ENCODE results near the gene MNT.

The MNT gene

DNA sequence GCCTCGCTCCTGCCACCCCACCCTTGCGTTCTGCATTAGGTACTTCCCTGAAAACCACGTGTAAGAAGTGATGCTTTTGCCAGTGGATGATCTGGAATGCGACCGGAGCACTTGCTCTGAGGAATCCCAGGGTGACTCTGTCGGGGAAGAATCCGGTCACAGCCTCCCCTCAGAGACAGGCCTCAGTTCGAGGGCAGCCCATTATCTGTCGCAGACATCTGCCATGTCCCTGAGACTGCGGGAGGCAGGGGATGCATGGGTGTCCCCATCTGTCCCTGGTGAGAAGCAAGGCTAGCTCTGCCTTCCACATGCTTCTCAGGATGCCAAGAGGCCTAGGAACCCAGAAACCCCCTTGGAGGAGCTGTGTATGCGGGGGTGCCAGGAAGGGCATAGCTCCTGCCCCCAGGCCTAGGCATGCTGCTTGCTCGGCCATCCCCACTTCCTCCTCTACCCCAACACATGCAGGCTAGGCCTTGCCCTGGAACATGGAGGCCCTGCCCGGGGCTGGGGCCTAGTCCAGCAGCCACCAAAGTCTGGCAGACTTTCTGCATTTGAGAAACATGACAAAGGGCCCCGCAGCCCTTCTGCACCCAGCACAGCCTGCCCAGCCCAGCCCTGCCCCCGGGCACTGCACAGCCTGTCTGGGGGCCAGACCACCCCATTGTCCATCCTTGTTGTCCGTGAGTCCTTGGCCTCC is 20.5 kb downstream of the MNT start:
- DNase-seq = no peak

DNA sequence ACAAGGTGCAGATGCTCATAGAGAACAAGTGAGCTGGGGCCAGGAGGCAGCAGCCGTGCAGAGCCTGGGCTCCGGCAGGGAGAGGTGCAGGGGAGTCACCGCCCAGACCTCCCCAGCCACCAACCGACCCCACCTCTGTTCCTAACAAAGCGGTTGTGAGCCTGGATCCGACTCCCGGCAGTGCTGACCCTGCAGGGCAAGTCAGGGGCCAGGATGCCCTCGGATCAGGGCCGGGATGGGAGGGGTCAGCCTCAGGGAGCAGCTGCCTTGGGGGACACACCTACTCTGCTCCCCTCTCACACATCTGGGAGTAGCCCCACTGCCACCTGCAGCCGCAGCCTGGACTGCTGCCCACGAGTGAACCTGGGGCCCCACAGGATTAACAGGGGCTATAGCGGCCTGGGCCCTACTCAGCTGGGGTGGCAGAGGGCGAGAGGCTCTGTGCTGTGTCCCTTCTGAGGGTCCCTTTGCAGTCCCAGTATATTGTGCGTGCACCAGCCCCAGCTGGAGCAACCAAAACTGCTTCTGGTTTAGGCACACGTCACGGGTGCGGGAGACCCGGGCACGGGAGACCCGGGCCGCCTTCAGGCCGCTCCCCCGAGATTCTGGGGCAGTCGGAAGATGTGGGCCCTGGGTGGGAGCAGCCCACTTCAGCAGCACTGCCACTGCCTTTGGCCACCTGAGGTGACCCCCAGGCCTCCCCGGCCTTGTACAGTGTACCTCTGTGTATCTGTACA is 21.2 kb downstream of the MNT start:
- no peak for DNase-seq

DNA sequence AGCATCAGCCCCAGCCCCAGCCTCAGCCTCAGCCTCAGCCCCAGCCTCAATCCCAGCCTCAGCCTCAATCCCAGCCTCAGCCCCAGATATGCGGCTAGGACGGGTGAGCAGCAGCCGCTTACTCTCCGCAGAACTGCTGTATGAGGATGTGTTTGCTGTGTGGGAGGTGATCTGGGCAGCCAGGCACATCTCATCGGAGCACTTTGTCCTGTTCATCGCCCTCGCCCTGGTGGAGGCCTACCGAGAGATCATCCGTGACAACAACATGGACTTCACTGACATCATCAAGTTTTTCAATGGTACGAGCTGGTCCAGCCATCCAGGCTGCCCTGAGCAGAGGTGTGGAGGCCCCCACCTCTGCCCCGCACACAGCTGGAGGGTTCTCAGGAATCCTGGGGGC is 22.0 kb downstream of the MNT start:
- DNase-seq = no peak

DNA sequence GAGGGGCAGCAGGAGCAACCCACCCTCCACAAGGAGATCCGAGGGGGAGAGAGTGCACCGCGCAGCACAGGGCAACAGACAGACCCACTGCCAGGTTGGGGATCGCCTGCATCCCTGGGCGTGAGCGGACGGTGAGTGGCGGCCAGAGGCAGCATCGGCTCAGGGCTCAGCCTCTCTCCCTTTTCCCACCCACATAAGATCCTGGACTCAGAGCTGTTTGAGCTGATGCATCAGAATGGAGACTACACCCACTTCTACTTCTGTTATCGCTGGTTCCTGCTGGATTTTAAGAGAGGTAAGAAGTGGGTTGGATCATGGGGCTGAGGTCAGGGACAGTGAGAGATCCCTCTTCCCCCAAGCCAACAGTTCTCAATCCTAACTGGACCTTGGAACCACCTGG is 23.2 kb downstream of the MNT start:
- DNase-seq = no peak

DNA sequence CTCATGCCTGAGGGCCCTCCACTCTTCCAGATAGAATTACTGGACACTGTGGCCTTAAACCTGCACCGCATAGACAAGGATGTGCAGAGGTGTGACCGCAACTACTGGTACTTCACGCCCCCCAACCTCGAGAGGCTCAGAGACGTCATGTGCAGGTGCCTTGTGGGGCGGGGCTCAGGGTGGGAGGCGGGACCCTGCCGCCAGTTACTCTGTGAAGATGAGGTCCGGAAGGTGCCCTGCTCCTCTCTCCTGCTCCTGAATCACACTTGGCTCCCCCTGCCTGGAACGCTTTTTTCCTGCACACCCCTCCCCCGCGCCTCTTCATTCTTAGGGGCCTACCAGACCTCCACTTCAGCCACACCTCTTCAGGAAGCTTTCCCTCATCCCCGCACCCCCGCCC is 24.8 kb downstream of the MNT start:
- DNase-seq = no peak

DNA sequence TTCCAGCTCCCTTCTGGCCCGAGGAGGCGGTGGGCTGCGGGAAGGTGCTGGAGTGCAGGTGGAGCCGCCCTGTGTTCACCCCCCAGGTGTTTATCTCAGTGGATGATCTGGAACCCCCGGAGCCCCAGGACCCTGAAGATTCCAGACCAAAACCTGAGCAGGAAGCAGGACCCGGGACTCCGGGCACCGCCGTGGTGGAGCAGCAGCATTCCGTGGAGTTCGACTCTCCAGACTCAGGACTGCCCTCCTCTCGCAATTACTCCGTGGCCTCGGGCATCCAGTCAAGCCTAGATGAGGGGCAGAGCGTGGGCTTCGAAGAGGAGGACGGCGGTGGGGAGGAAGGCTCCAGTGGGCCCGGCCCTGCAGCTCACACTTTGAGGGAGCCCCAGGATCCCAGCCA is 25.5 kb downstream of the MNT start:
- DNase-seq = no peak

DNA sequence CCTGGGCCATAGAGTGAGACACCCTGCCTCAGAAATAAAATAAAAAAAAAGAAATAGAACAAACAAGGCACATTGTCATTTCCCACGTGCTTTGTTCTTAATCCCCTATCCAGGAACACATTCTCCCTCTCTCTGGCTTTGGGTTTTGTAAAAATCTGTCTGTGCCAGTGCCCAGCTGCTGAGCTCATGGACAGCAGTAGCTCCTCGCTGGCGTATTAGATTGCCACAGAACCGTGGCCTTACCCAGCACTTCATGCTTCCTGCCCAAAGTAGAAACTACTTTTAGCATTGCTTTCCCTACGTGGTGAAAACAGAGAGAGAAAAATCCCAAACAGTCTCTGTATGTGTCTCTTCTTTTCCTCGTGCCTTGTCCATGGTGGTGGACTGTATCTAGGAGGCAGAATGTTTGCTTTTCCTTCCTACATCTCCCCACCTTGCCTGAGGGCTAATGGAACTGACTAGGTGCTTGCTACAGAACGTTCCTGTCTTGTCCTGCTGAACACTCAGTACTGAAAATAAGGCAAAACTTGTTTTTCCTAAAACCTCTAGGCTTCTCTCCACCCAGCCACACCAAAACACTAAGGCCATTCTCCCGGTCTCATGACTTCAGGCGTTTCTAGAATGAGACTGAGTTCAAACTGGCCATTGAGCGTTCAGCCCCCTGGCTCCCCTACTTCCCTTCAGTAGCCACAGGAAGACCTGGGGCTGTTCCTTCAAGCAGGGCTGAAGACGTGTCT is 26.1 kb downstream of the MNT start:
- DNase-seq = no peak

DNA sequence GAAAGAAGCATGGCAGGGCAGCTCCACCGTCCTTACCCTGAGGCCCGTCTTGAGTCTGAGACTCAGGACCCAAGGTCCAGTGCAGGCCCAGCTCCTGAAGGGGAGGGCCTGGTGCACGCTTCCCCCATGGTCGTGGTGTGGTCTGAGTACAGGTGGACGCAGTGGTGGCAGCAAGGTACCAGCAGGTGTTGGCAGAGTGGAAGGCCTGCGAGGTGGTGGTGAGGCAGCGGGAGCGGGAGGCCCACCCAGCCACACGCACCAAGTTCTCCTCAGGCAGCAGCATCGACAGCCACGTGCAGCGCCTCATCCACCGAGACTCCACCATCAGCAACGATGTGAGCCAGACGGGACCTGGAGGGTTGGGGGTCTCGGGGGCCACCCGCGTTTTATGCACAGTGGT is 27.7 kb downstream of the MNT start:
- DNase-seq = no peak

DNA sequence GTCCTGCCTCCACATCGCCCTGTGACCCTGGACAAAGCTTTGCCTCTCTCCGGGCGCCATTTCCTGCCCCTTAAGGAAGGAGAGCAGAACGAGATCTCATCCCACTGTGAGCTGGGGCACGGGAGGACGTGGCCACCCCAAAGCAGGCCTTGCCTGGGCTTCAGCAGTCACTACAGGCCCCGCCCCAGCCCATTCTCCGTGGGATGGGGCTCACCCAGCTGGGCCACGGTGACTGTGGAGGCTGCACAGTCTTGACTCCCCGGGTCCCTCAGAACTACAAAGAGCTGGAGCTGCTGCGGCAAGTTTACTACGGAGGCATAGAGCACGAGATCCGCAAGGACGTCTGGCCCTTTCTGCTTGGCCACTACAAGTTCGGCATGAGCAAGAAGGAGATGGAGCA is 28.2 kb downstream of the MNT start:
- no peak for DNase-seq

DNA sequence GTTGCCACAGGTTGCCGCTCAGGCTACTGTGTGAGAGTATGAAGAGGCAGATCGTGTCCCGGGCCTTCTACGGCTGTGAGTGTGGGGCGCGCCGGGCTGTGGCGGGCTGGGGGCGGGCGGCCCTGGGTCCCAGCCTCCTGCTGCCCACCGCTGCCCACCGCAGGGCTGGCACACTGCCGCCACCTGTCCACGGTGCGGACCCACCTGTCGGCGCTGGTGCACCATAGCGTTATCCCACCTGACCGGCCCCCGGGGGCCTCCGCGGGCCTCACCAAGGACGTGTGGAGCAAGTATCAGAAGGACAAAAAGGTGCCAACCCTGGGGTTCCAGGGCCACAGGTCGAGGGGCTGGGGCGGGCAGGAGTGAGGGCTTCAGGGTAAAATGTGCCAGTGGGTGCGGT is 28.7 kb downstream of the MNT start:
- no peak for DNase-seq

DNA sequence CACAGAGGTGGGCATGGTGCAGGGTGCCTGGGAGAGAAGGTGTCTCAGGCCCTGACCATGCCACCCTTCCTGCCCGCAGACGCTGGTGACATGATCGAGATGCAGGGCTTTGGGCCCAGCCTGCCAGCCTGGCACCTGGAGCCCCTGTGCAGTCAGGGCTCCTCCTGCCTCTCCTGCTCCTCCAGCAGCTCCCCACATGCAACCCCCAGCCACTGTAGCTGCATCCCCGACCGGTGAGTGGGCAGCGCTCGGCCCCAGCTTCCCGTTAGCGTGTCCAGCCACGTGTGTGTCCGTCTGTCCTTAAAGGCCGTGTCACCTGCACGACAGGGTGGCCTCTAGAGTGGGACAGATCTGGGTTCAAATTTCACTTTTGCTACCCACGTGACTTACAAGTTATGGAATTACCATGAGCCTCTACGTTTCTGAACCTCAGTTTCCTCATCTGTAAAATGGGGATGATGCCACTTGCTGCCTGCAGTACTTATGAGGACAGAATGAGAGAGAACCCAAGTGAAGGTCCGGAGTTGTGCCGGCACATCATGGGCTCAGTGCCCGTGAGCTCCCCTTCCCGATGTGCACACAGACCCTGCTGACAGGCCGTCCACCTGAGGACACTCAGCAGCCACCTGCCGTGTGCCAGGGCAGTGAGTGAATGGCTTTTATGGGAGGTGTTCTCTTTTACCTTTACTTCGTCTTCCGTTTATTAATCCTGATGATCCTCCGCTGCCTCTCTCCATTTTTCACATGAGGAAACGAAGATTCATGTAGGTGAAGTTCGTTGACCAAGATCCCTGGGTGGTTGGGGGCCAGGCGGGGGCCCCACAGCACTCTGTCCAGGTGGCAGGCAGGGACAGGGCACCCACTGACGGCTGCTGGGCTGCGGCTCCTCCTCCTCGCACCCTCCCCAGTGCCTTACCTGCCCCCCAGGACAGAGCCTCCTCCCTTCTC is 29.4 kb downstream of the MNT start:
- DNase-seq = no peak

DNA sequence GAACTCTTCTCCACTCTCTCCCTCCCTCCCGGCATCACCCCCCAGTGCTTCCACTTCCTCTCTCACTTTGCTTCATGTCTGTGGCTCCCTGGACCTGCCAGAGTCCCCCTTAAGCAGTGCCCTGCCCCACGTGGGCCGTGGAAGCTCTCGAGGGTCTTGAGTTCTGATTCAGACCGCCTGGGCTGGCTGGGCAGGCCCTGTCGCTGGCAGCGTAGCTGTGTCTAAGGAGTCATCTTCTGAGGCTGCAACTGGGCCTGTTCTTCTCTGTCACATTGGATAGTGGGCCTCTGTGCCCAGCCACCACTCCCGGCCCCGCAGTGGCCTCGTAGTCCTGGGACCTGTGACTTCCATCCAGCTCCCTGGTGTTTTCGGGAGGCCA is 30.7 kb downstream of the MNT start:
- DNase-seq = no peak

DNA sequence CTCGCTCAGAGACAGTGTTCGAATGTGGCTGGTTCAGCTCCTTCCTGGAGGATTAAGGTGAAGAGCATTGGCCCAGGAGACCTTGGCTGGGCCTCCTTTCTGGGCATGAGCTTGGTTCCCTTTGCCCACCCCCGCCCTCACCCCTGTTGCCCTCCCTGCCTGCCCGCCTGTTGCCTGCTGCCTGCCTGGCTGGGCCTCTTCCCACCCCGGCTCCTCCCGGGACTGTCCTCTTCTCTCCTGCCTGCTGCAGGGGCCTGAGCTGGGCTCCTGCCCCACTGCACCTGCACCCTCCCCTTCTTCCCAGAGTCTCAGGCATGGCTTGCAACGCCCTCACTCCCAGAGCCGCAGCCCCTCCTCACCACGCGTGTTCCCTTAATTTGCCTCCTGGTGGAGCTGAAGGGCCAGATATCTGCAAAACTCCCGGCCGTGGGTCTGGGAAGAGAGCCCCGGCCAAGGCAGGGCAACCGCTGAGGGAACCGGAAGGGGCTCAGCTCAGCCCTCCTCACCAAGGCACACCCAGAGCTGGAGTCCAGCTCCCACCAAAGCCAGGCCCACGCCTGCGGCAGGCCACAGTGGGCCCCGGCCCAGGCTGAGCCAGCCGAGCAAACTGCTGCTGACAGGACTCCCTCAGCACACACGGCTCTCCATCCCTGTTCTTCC is 31.2 kb downstream of the MNT start:
- DNase-seq = no peak

DNA sequence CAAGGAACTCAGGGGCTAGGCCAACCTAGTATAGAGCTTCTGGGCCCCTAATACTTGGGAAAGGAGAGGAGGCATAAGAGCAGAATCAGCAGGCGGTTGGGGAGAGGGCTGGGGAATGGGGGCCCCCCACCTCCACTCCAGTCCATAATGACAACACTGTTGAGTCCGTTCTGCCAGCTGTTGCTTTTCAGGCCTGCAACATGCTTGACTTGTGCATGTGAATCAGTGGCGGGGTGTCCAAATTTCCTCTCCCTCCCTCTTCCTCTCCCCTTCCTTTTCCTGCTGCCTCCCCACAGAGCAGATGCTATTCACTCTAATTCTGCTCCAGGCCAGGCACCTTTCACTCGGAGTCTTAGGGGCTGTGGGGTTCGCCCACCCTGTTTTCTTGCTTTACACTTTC is 31.8 kb downstream of the MNT start:
- no peak for DNase-seq

DNA sequence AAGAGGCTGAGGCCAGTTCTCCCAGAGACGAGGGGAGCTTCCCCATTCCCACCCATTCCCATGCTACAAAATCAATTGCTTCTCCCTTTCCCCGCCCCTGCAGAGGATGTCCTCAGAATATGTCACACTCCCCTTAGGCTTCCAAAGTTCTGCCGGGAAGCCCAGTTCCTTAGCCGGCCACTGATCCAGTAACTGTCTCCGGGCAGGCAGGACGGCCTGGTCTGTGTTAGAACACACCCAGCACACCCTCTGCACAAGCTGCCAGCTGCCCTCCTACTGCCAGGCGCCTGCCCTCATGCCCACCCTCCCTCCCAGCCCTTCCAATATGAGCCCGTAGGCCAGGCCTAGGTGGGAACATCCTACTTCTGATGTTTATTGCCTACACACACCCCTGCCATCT is 32.5 kb downstream of the MNT start:
- DNase-seq = peak; percentile 15

DNA sequence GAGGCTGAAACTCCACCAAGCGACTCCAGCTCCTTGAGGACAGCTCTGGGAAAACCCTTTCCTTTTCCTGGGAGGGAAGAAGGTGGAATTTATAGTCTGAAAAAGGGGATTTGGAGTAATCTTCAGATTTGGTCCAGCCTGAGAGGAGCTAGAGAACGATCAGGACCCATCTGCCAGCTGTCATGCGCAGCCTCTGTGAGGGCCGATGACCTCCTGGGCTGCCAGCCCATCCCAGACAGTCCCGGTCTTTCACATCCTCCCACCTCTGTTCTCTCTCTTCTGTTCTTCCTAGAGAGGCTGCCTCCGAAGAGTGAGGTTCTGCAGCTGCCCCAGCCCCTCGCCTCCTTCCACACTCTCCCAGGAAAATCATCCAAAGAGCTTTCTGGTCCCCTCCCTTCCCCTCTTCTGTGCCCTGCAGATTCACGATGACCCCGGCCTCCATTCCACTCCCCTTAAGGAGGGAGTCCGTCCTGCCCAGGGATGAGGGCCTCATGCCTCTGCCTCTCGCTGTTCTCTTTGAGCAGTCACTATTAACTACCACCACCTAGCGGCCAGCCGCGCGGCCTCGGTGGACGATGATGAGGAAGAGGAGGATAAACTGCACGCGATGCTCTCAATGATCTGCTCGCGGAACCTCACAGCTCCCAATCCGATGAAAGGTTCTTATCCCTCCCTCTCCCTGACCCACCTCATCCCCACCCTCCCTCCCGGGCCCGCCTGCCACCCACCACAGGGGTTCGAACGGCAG is 33.9 kb downstream of the MNT start:
- DNase-seq = no peak

DNA sequence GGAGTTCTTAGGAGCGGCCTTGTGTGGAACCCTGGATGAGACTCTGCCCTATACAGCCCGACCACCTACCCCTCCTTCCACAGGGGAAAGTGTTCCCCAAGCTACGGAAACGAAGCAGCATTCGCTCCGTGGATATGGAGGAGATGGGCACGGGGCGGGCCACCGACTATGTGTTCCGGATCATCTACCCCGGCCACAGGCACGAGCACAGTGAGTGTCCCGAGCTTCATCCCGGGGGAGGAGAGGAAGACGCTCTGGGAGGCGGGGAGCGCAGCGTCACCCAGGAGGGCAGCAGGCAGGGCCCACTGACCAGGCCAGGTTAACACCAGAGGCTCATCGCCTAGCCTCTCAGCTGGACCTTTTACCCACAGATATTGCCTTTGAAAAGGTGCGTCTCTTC is 35.7 kb downstream of the MNT start:
- DNase-seq = no peak

DNA sequence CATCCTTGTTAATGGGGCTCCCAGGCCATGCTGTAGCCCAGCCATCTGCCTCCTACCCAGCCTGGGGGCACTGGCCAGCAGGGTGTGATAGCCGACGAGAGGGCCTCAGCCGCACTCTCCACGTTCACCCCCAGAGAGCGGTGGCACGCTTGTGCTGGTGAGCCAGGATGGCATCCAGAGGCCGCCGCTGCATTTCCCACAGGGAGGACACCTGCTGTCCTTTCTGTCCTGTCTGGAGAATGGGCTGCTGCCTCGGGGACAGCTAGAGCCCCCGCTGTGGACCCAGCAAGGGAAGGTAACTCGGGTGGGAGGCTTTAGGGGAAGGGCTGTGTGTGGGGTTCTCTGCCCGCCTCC is 36.1 kb downstream of the MNT start:
- no peak for DNase-seq

DNA sequence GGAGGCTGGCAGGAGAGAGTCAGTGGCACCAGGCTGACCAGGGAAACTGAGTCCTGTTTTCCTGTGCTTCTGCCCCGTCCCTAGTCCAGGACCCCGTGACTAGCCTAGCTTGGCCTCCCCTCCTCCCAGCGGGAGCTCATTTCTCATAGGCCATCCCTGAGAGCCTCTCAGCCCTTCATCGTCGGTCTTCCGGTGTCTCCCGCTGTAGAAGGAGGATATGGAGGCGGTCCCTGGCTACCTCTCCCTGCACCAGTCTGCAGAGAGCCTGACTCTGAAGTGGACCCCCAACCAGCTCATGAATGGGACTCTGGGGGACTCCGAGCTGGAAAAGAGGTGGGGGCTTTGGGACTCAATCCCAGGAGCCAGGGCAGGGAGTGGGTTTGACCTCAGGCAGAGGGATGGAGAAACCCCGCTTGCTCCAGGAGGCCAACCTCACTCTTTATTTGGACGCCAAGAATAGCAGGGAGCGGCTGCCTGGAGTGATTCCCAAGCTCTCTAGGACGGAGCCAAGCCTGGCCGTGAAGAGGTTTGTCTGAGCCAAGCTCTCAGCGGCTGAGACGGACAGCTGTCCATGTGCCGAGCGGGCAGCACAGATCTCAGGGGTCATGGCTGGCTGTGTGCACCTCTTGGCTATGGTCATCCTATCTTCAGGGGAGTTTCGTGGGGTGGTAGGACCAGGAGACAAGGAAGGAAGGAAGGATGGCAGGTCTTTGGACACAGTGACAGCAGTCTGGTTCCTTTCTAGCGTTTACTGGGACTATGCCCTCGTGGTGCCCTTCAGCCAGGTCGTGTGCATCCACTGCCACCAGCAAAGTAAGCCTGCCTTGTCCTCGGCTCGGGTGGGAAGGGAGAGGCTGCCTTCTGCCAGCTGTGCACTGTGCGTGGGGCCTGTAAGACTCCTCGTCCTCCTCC is 36.8 kb downstream of the MNT start:
- DNase-seq = no peak

DNA sequence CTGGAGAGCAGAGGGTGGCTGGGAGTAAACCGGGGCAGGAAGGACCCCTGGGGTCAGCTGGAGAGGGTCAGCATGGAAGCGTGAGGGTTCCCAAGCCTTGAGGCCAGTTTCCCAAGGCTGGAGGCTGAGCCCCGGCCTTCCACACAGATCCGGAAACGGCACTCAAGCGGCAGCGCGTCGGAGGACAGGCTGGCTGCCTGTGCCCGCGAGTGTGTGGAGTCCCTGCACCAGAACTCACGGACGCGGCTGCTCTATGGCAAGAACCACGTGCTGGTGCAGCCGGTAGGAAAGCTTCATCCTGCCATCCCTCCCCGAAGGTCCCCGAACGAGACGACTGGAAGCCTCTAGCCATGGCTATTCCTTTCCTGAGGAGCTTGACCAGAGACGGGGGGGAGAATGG is 37.5 kb downstream of the MNT start:
- DNase-seq = no peak

DNA sequence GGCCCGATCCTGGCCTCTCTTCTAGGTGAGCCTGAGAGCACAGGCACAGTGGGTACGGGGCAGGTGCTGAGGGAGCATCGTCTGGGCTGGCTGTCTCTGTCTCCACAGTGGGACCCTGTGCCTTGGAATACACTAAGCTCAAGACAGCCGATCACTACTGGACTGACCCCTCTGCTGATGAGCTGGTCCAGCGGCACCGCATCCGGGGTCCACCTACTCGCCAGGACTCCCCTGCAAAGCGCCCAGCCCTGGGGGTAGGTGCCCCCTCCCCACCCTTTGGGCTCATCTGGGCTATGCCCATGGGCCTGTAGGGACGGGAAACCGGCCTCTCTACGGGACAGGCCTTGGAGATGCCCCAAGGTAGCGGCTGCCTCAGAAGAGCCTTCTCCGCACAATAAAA is 38.0 kb downstream of the MNT start:
- no peak for DNase-seq
